ENCODE results near the gene LMO1. TPM values are rescaled to one million over a fixed set of nuclear protein-coding genes. Genes with fewer than 3 reads are reported as not detected.

LMO1 gene
- total RNA-seq (0.68 TPM in 1 of 2 replicates, not detected in the other), polyA plus RNA-seq (0.24 and 0.33 TPM in 2 replicates)

GRCh38 chr11:8263769-8264410, at the start of gene LMO1:
TSS of gene LMO1 (minus strand) at chr11:8263878. CDS start at chr11:8263362, 516 bp downstream.
- Histone ChIP-seq H3K9me3 (ENCODE audit: low read depth) (no peaks in the 10 kb centered on the region), H3K4me2 (peak within 1 kb of the TSS; percentile 97), H3K9me2 (replicated peaks; ENCODE audit: insufficient read depth) (no peaks in the 10 kb centered on the region), H4K20me1 (ENCODE audit: insufficient read depth, poor library complexity, severe bottlenecking) (no peaks in the 10 kb centered on the region), H3K79me2 (no peaks in the 10 kb centered on the region), H3K36me3 (replicated peaks; ENCODE audit: insufficient read depth, low read depth) (no peaks in the 10 kb centered on the region), H3K27ac (no peak within 1 kb of the TSS), H3K4me1 (ENCODE audit: insufficient read depth) (peaks cover 5% of the 10 kb centered on the region), H3K27me3 (peaks cover 82% of the 10 kb centered on the region), H2AFZ (peak within 1 kb of the TSS; percentile 50), H3K4me3 (peak within 1 kb of the TSS; percentile 16)
- TF ChIP-seq EZH2 (IDR thresholded peaks at IDR 0.05; ENCODE audit: borderline replicate concordance): no peak
- peak; percentile 88 for TF ChIP-seq CTCF (IDR thresholded peaks at IDR 0.05; ENCODE audit: poor library complexity)
- TF ChIP-seq EZH2phosphoT487 (IDR thresholded peaks at IDR 0.05; ENCODE audit: low read depth, severe bottlenecking, unreplicated experiment): no peak
- peak; percentile 91 for DNase-seq (ENCODE audit: low spot score)
- 7% methylated on average over 22 of the region's 22 CpGs for WGBS (ENCODE audit: low lambda C conversion rate, missing lambda C conversion rate)

- no peak for DNase-seq (ENCODE audit: low spot score)
- Histone ChIP-seq H2AFZ (no peak overlapping the region), H3K27me3 (peaks cover 6% of the 10 kb centered on the region), H3K79me2 (no peaks in the 10 kb centered on the region), H3K4me2 (no peak overlapping the region), H3K27ac (no peak overlapping the region), H4K20me1 (ENCODE audit: insufficient read depth, poor library complexity, severe bottlenecking) (no peaks in the 10 kb centered on the region), H3K9me3 (ENCODE audit: low read depth) (no peaks in the 10 kb centered on the region), H3K36me3 (replicated peaks; ENCODE audit: insufficient read depth, low read depth) (no peaks in the 10 kb centered on the region), H3K9me2 (replicated peaks; ENCODE audit: insufficient read depth) (no peaks in the 10 kb centered on the region), H3K4me3 (no peak overlapping the region), H3K4me1 (ENCODE audit: insufficient read depth) (no peaks in the 10 kb centered on the region)
- WGBS (ENCODE audit: low lambda C conversion rate, missing lambda C conversion rate): 86% methylated on average over 9 of the region's 10 CpGs
- TF ChIP-seq EZH2phosphoT487 (IDR thresholded peaks at IDR 0.05; ENCODE audit: low read depth, severe bottlenecking, unreplicated experiment) (no peak), CTCF (IDR thresholded peaks at IDR 0.05; ENCODE audit: poor library complexity) (no peak)
Observed at GRCh38 chr11:8312986-8313385, 49.3 kb upstream of the LMO1 start.

- Histone ChIP-seq H3K4me3 (no peak overlapping the region), H3K79me2 (no peaks in the 10 kb centered on the region), H3K27me3 (no peaks in the 10 kb centered on the region), H3K4me2 (no peak overlapping the region), H3K9me3 (ENCODE audit: low read depth) (no peaks in the 10 kb centered on the region), H2AFZ (no peak overlapping the region), H3K9me2 (replicated peaks; ENCODE audit: insufficient read depth) (no peaks in the 10 kb centered on the region), H3K36me3 (replicated peaks; ENCODE audit: insufficient read depth, low read depth) (no peaks in the 10 kb centered on the region), H4K20me1 (ENCODE audit: insufficient read depth, poor library complexity, severe bottlenecking) (no peaks in the 10 kb centered on the region), H3K27ac (no peak overlapping the region), H3K4me1 (ENCODE audit: insufficient read depth) (no peaks in the 10 kb centered on the region)
- DNase-seq (ENCODE audit: low spot score): no peak
- 79% methylated on average over 10 of the region's 10 CpGs for WGBS (ENCODE audit: low lambda C conversion rate, missing lambda C conversion rate)
- TF ChIP-seq EZH2 (IDR thresholded peaks at IDR 0.05; ENCODE audit: borderline replicate concordance): no peak
Observed at GRCh38 chr11:8311366-8311765, 47.7 kb upstream of the LMO1 start.

- H3K4me1 ChIP-seq (ENCODE audit: insufficient read depth): no peaks in the 10 kb centered on the region
- H3K36me3 ChIP-seq (replicated peaks; ENCODE audit: insufficient read depth, low read depth): no peaks in the 10 kb centered on the region
- no peak overlapping the region for H3K4me3 ChIP-seq
- TF ChIP-seq EZH2phosphoT487 (IDR thresholded peaks at IDR 0.05; ENCODE audit: low read depth, severe bottlenecking, unreplicated experiment): no peak
- TF ChIP-seq EZH2 (IDR thresholded peaks at IDR 0.05; ENCODE audit: borderline replicate concordance): no peak
- no peak for TF ChIP-seq CTCF (IDR thresholded peaks at IDR 0.05; ENCODE audit: poor library complexity)
- WGBS (ENCODE audit: low lambda C conversion rate, missing lambda C conversion rate): 70% methylated on average over 11 of the region's 11 CpGs
- no peaks in the 10 kb centered on the region for H3K79me2 ChIP-seq
- no peaks in the 10 kb centered on the region for H3K9me2 ChIP-seq (replicated peaks; ENCODE audit: insufficient read depth)
- no peak overlapping the region for H3K27ac ChIP-seq
- no peaks in the 10 kb centered on the region for H3K9me3 ChIP-seq (ENCODE audit: low read depth)
- no peak overlapping the region for H2AFZ ChIP-seq
- H3K27me3 ChIP-seq: no peaks in the 10 kb centered on the region
- no peak for DNase-seq (ENCODE audit: low spot score)
- H3K4me2 ChIP-seq: no peak overlapping the region
- no peaks in the 10 kb centered on the region for H4K20me1 ChIP-seq (ENCODE audit: insufficient read depth, poor library complexity, severe bottlenecking)
Observed at GRCh38 chr11:8310743-8311298, 47.1 kb upstream of the LMO1 start.
